ENCODE measurements around the gene PHIP. TPM values are rescaled to one million over a fixed set of nuclear protein-coding genes. Genes with fewer than 3 reads are reported as not detected.

PHIP gene
- total RNA-seq, 4 donors from 2014 or later, result 20.2 to 65.2 (median 25.1) TPM

DNA sequence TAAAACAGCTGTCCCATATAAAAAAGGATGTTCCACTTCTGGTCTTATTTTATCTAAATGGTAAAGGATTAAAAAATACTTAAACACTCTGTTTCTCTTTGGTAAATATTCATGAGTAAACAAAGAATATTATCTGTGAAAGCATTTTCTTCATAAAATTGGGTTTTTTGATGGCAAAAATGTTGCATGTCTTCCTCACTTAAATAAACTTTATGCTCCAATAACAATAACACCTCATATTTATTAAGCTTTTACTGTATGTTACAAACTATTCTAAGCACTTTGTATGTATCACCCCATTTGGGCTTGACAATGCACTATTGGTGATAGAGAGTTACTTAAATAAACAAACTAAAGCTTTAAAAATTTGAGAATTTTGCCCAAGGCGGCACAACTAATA lies 91.9 kb downstream of the PHIP start:
- TF ChIP-seq POLR2A (IDR thresholded peaks at IDR 0.05), result no peak
- TF ChIP-seq, protein P1, sequence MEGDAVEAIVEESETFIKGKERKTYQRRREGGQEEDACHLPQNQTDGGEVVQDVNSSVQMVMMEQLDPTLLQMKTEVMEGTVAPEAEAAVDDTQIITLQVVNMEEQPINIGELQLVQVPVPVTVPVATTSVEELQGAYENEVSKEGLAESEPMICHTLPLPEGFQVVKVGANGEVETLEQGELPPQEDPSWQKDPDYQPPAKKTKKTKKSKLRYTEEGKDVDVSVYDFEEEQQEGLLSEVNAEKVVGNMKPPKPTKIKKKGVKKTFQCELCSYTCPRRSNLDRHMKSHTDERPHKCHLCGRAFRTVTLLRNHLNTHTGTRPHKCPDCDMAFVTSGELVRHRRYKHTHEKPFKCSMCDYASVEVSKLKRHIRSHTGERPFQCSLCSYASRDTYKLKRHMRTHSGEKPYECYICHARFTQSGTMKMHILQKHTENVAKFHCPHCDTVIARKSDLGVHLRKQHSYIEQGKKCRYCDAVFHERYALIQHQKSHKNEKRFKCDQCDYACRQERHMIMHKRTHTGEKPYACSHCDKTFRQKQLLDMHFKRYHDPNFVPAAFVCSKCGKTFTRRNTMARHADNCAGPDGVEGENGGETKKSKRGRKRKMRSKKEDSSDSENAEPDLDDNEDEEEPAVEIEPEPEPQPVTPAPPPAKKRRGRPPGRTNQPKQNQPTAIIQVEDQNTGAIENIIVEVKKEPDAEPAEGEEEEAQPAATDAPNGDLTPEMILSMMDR (IDR thresholded peaks at IDR 0.05), result no peak
- Histone ChIP-seq H3K9me3 (no peaks in the 10 kb centered on the region), H3K36me3 (peaks cover 0 to 89% (median 0%) of the 10 kb centered on the region in 3 donors), H3K4me1 (no peaks in the 10 kb centered on the region), H3K27ac (no peak overlapping the region), H3K4me3 (no peak overlapping the region), H3K27me3 (no peaks in the 10 kb centered on the region)
- no peak for DNase-seq

DNA sequence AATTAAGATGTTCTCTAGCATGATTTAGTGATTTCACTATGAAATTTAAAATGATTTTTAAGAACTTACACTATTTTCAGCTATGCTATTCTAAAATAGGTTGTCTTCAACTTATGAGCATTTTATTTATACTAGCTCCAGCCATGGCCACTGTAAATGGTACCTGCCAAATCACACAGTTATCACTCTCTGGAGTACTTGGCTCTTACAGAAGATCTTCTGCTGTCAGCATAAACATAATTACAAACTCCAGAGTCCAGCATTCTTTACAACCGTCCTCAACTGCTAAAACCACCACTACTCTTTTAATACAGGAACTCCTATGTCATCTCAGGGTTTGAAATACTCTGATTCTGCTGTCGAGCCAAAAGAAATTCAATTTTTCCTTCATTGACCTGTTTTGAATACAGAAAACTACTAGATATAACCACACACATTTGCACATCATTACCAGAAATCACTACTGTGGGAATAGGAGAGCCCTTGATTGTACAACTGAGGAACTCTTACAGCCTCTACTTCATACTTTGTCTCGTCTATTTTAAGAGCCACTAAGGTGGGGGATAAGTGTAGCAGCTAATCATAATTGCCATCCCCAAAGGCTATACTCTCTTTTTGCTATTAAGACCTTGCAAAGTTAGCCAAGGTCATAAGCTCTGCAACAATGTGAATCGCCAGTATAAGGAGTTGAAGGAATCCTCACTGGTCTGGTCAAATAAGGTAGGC lies 93.7 kb downstream of the PHIP start:
- H3K36me3 ChIP-seq, result peaks cover 0 to 91% (median 0%) of the 10 kb centered on the region in 3 donors
- H3K27ac ChIP-seq, result no peak overlapping the region
- no peak overlapping the region for H3K4me3 ChIP-seq
- TF ChIP-seq, protein P1 (IDR thresholded peaks at IDR 0.05), result no peak
- no peak for TF ChIP-seq POLR2A (IDR thresholded peaks at IDR 0.05)
- no peaks in the 10 kb centered on the region for H3K27me3 ChIP-seq
- DNase-seq, result no peak
- no peaks in the 10 kb centered on the region for H3K9me3 ChIP-seq
- H3K4me1 ChIP-seq, result no peaks in the 10 kb centered on the region

DNA sequence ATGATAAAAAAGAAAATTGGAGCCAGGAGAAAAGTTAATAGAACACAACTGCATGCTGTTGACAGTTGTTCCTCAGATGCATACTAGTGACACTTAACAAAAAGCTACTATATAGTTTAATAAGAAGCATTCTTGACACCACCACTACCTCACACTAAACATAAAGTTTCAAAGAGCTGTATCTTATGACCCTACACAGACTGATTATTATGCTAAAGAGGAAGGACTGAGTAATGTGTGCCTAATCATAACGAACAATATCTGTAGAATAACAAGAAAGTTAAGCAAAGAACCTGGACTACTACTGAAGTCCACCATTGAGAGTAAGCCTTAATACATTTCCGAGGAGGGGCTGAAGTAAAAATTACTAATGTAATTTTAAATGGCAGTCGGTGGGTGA lies 110.9 kb downstream of the PHIP start:
- no peak overlapping the region for H3K27ac ChIP-seq
- no peaks in the 10 kb centered on the region for H3K9me3 ChIP-seq
- no peak overlapping the region for H3K4me3 ChIP-seq
- DNase-seq, result no peak
- no peak for TF ChIP-seq POLR2A (IDR thresholded peaks at IDR 0.05)
- TF ChIP-seq, protein P1 (IDR thresholded peaks at IDR 0.05), result no peak
- no peaks in the 10 kb centered on the region for H3K27me3 ChIP-seq
- H3K4me1 ChIP-seq, result no peaks in the 10 kb centered on the region
- peaks cover 0 to 72% (median 0%) of the 10 kb centered on the region in 3 donors for H3K36me3 ChIP-seq

DNA sequence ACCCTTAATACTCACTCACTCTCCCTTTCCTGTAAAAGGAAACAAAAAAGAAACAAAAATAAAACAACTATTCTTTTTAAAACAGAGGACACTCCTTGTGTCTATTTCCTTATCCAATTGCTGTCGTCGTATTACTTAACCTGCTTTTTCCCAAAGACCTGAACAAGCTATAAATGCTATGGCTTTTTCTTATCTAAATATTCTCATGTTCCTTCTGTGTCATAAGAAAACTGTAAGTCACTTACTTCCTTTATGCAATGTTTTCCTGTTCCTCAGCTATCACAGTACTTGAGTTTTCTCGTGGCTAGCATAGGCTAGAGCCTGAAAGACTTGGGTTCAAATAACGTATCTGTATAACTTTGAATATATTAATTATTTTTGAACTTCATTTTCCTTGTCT lies 111.5 kb downstream of the PHIP start:
- Histone ChIP-seq H3K4me3 (no peak overlapping the region), H3K4me1 (no peaks in the 10 kb centered on the region), H3K27ac (no peak overlapping the region), H3K27me3 (no peaks in the 10 kb centered on the region), H3K9me3 (no peaks in the 10 kb centered on the region), H3K36me3 (peaks cover 0 to 77% (median 0%) of the 10 kb centered on the region in 3 donors)
- DNase-seq, result no peak
- TF ChIP-seq POLR2A (IDR thresholded peaks at IDR 0.05), result no peak
- TF ChIP-seq, protein P1 (IDR thresholded peaks at IDR 0.05), result no peak

DNA sequence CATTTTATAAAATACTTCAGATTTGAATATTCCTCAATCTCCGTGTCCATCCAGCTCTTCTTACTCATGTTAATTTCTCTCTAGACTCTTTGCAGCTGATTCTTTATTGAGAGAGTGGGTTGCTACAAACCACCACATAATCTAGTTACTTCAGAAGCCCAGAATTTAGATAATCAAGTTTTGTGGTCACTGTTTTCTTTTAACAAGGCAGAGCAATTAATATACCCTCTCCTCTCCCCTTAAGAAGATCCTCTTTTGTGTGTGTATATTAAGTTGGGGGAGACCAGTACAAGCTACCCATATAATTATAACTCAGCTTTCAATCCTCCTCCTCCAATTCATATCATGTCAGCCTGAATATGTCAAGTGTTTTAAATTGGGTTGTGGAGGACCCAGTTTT lies 115.6 kb downstream of the PHIP start:
- no peak overlapping the region for H3K4me3 ChIP-seq
- H3K4me1 ChIP-seq, result no peaks in the 10 kb centered on the region
- H3K36me3 ChIP-seq, result peaks cover 0 to 49% (median 0%) of the 10 kb centered on the region in 3 donors
- DNase-seq, result no peak
- no peaks in the 10 kb centered on the region for H3K27me3 ChIP-seq
- TF ChIP-seq, protein P1 (IDR thresholded peaks at IDR 0.05), result no peak
- TF ChIP-seq POLR2A (IDR thresholded peaks at IDR 0.05), result no peak
- H3K9me3 ChIP-seq, result no peaks in the 10 kb centered on the region
- no peak overlapping the region for H3K27ac ChIP-seq

Measured in Peyer's patch (tissue), 4 donors.